PC-3 (cell line): ENCODE results near the gene TNFAIP8L3.

Source experiments
- EZH2 ChIP-seq: fragments of 300-600 bp; sonication (generic); IDR thresholded peaks from one replicate; pipeline ENCODE4 v1.6.1; 2017; ENCODE audit warnings: antibody characterized with exemption, mild to moderate bottlenecking, low read length; ENCODE audit not compliant: unreplicated experiment
- TF ChIP-seq, protein P1 (sequence below): fragments of 300-600 bp; sonication (generic); conservative IDR thresholded peaks from 2 replicates; pipeline ENCODE4 v1.5.1; 2017; ENCODE audit warnings: antibody characterized with exemption, low read depth, mild to moderate bottlenecking, low read length

GRCh38 chr15:51087513-51087912, 7.2 kb downstream of the TNFAIP8L3 start:
- TF ChIP-seq, protein P1, sequence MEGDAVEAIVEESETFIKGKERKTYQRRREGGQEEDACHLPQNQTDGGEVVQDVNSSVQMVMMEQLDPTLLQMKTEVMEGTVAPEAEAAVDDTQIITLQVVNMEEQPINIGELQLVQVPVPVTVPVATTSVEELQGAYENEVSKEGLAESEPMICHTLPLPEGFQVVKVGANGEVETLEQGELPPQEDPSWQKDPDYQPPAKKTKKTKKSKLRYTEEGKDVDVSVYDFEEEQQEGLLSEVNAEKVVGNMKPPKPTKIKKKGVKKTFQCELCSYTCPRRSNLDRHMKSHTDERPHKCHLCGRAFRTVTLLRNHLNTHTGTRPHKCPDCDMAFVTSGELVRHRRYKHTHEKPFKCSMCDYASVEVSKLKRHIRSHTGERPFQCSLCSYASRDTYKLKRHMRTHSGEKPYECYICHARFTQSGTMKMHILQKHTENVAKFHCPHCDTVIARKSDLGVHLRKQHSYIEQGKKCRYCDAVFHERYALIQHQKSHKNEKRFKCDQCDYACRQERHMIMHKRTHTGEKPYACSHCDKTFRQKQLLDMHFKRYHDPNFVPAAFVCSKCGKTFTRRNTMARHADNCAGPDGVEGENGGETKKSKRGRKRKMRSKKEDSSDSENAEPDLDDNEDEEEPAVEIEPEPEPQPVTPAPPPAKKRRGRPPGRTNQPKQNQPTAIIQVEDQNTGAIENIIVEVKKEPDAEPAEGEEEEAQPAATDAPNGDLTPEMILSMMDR, result no peak
- TF ChIP-seq EZH2, result no peak
